SK-N-SH (cell line): ENCODE measurements around the gene IDI2. TPM values are rescaled to one million over a fixed set of nuclear protein-coding genes. Genes with fewer than 3 reads are reported as not detected.

Experiments used
- CTCF ChIA-PET: fragments of 300-600, 350-600 bp; formaldehyde crosslinking; extraction: SDS; loops from one replicate; lab custom pipeline; 2021; lab: Yijun Ruan, JAX
- POLR2A ChIA-PET: fragments of 350-600 bp; sonication (Branson Sonifier 250); formaldehyde crosslinking; extraction: SDS; loops from one replicate; lab custom pipeline; 2020; ENCODE audit warnings: antibody characterized with exemption, inconsistent platforms; lab: Yijun Ruan, JAX
- DNase-seq: peaks from one replicate; pipeline ENCODE4 v3.0.0; 2012
- H2AFZ ChIP-seq: fragments of 200-600 bp; sonication (generic); 2 replicates; pipeline ENCODE4 v1.8.1; 2016; ENCODE audit warnings: antibody characterized with exemption, mild to moderate bottlenecking, low read depth
- H3F3A ChIP-seq: fragments of 200-600 bp; sonication (generic); replicated peaks from 2 replicates; pipeline ENCODE3; 2016; ENCODE audit warnings: antibody characterized with exemption, mild to moderate bottlenecking; ENCODE audit not compliant: insufficient read depth
- H3K27ac ChIP-seq, 2 experiments: fragments of 200-500 bp in 1 of 2; fragments of 200-600 bp in 1 of 2; sonication (Bioruptor generic) in 1 of 2; sonication (generic), shearing (Covaris generic) in 1 of 2; 2 replicates each; pipeline versions ENCODE4 v1.5.1 to v1.6.1; 2014 to 2016; ENCODE audit warnings: low read depth in 2 of 2, inconsistent platforms in 1 of 2, low read length in 1 of 2, mild to moderate bottlenecking in 1 of 2, mixed read lengths in 1 of 2
- H3K27me3 ChIP-seq: fragments of 200-600 bp; sonication (generic), shearing (Covaris generic); 2 replicates; pipeline ENCODE4 v1.6.1; 2016; ENCODE audit warnings: mixed run types; ENCODE audit not compliant: insufficient read depth
- H3K36me3 ChIP-seq, 2 experiments: fragments of 200-500 bp in 1 of 2; fragments of 200-600 bp in 1 of 2; sonication (Bioruptor generic) in 1 of 2; sonication (generic) in 1 of 2; replicated peaks in 1 of 2; 2 replicates each; pipeline versions ENCODE3 to v1.5.1; 2014 to 2016; ENCODE audit warnings: low read length in 1 of 2, mild to moderate bottlenecking in 1 of 2; ENCODE audit not compliant: insufficient read depth in 2 of 2, control insufficient read depth in 1 of 2
- H3K4me1 ChIP-seq, 2 experiments: fragments of 200-500 bp in 1 of 2; fragments of 200-600 bp in 1 of 2; sonication (Bioruptor generic) in 1 of 2; sonication (generic), shearing (Covaris generic) in 1 of 2; 2 replicates each; pipeline versions ENCODE4 v1.5.1 to v1.6.1; 2014 to 2016; ENCODE audit warnings: low read depth in 1 of 2, low read length in 1 of 2, mixed run types in 1 of 2; ENCODE audit not compliant: insufficient read depth in 2 of 2, control insufficient read depth in 1 of 2
- H3K4me2 ChIP-seq: fragments of 200-600 bp; sonication (generic), shearing (Covaris generic); 2 replicates; pipeline ENCODE4 v1.6.1; 2017; ENCODE audit warnings: mixed run types
- H3K4me3 ChIP-seq, 2 experiments: fragments of 200-500 bp in 1 of 2; fragments of 200-600 bp in 1 of 2; sonication (Bioruptor generic) in 1 of 2; sonication (generic), shearing (Covaris generic) in 1 of 2; 2 replicates each; pipeline versions ENCODE4 v1.5.1 to v1.8.1; 2014 to 2016; ENCODE audit warnings: low read depth in 2 of 2, inconsistent platforms in 1 of 2, low read length in 1 of 2, mild to moderate bottlenecking in 1 of 2, mixed read lengths in 1 of 2, moderate library complexity in 1 of 2
- H3K79me2 ChIP-seq: fragments of 200-600 bp; sonication (generic); 2 replicates; pipeline ENCODE4 v1.8.1; 2017; ENCODE audit warnings: mild to moderate bottlenecking; ENCODE audit not compliant: insufficient read depth
- H3K9ac ChIP-seq: fragments of 200-600 bp; sonication (generic); 2 replicates; pipeline ENCODE4 v1.6.1; 2017; ENCODE audit warnings: mixed run types
- H3K9me2 ChIP-seq: fragments of 200-600 bp; sonication (generic); 2 replicates; pipeline ENCODE4 v1.6.1; 2017; ENCODE audit warnings: mixed run types
- H3K9me3 ChIP-seq: fragments of 200-600 bp; sonication (generic); 2 replicates; pipeline ENCODE4 v1.6.1; 2017; ENCODE audit warnings: mixed run types, mild to moderate bottlenecking, moderate library complexity
- H4K20me1 ChIP-seq: fragments of 200-600 bp; sonication (generic); 2 replicates; pipeline ENCODE4 v1.6.1; 2017; ENCODE audit warnings: mild to moderate bottlenecking, mixed run types; ENCODE audit not compliant: insufficient read depth
- CHD2 ChIP-seq: fragments of 150-350 bp; IDR thresholded peaks from 2 replicates; pipeline ENCODE4 v1.6.1; 2018; ENCODE audit warnings: low read length; ENCODE audit not compliant: partially characterized antibody
- ELF1 ChIP-seq: IDR thresholded peaks from 2 replicates; pipeline ENCODE4 v1.4.0; 2012
- EP300 ChIP-seq, 2 experiments: IDR thresholded peaks; 2 replicates each; pipeline versions ENCODE4 v1.4.0 to v1.6.1; 2012; ENCODE audit warnings: borderline replicate concordance in 1 of 2, low read depth in 1 of 2, low read length in 1 of 2
- EZH2phosphoT487 ChIP-seq: fragments of 200-600 bp; sonication (generic); IDR thresholded peaks from 2 replicates; pipeline ENCODE4 v1.6.1; 2017; ENCODE audit warnings: low read depth, mixed run types, mild to moderate bottlenecking, antibody characterized with exemption, moderate library complexity, borderline replicate concordance
- GABPA ChIP-seq: IDR thresholded peaks from 2 replicates; pipeline ENCODE4 v1.4.0; 2012; ENCODE audit warnings: low read depth, mild to moderate bottlenecking
- MXI1 ChIP-seq: IDR thresholded peaks from 2 replicates; pipeline ENCODE4 v1.6.1; 2012; ENCODE audit warnings: mild to moderate bottlenecking, low read depth, low read length, improper control_type of control experiment
- NRF1 ChIP-seq: IDR thresholded peaks from 2 replicates; pipeline ENCODE4 v1.6.1; 2012; ENCODE audit warnings: low read depth, mild to moderate bottlenecking, low read length
- POLR2AphosphoS5 ChIP-seq: IDR thresholded peaks from 2 replicates; pipeline ENCODE4 v1.6.1; 2012; ENCODE audit warnings: low read depth, low read length
- RAD21 ChIP-seq: IDR thresholded peaks from 2 replicates; pipeline ENCODE4 v1.6.1; 2012; ENCODE audit warnings: mild to moderate bottlenecking, low read length
- RCOR1 ChIP-seq: fragments of 150-350 bp; IDR thresholded peaks from 2 replicates; pipeline ENCODE4 v1.6.1; 2017; ENCODE audit warnings: antibody characterized with exemption, low read length
- RFX5 ChIP-seq: IDR thresholded peaks from 2 replicates; pipeline ENCODE4 v1.6.1; 2012; ENCODE audit warnings: mild to moderate bottlenecking, improper control_type of control experiment, low read length
- RXRA ChIP-seq: IDR thresholded peaks from 2 replicates; pipeline ENCODE4 v1.4.0; 2012; ENCODE audit warnings: low read depth, mild to moderate bottlenecking, borderline replicate concordance
- SMC3 ChIP-seq: IDR thresholded peaks from 2 replicates; pipeline ENCODE4 v1.6.1; 2012; ENCODE audit warnings: low read depth, low read length, improper control_type of control experiment
- TAF1 ChIP-seq: IDR thresholded peaks from 2 replicates; pipeline ENCODE4 v1.6.1; 2012; ENCODE audit warnings: low read depth, mild to moderate bottlenecking, low read length, moderate library complexity, borderline replicate concordance
- USF1 ChIP-seq: IDR thresholded peaks from 2 replicates; pipeline ENCODE4 v1.4.0; 2012; ENCODE audit warnings: low read depth, borderline replicate concordance
- USF2 ChIP-seq: fragments of 150-350 bp; IDR thresholded peaks from 2 replicates; pipeline ENCODE4 v1.6.1; 2017; ENCODE audit warnings: antibody characterized with exemption, low read length, low read depth, borderline replicate concordance
- ZBTB33 ChIP-seq: IDR thresholded peaks from 2 replicates; pipeline ENCODE4 v1.4.0; 2012; ENCODE audit warnings: low read depth, borderline replicate concordance
- WGBS: methylation state at CpG from one replicate; pipeline ENCODE4 v1.1.6; 2017; ENCODE audit warnings: low lambda C conversion rate; 5-methylcytosine and 5-hydroxymethylcytosine counted together
- polyA plus RNA-seq, 3 experiments: library from polyadenylated mRNA; depleted of rRNA; stranded (reverse); fragments of >200 nt; gene quantifications; 2 replicates each; pipeline ENCODE4 v1.2.3, GENCODE V29; 2012

IDI2 gene
- polyA plus RNA-seq, 1 of the 3 experiments (the other 2 are of a cell fraction), result not detected

GRCh38 chr10:996031-996430 is 29.6 kb downstream of the IDI2 start (continued):
- TF ChIP-seq USF2 (no peak), MXI1 (no peak), RFX5 (no peak), EZH2phosphoT487 (no peak), TAF1 (no peak)

GRCh38 chr10:995559-995926 is 30.1 kb downstream of the IDI2 start:
- peaks cover 3% of the 10 kb centered on the region for H3F3A ChIP-seq
- peaks cover 96% of the 10 kb centered on the region for H3K79me2 ChIP-seq
- H2AFZ ChIP-seq, result no peak overlapping the region
- H3K36me3 ChIP-seq, result peaks cover 76 to 84% of the 10 kb centered on the region in 2 experiments
- no peak overlapping the region for H3K4me2 ChIP-seq
- WGBS, result 94% methylated on average over 7 of the region's 7 CpGs
- no peaks in the 10 kb centered on the region for H3K9me3 ChIP-seq
- H3K4me3 ChIP-seq, result no peak overlapping the region
- peaks cover 45% of the 10 kb centered on the region for H4K20me1 ChIP-seq
- ChIA-PET CTCF (no interaction called here), POLR2A (no interaction called here)
- H3K4me1 ChIP-seq, result peaks cover 0 to 9% of the 10 kb centered on the region in 2 experiments; a peak in 1 of 4 replicates
- TF ChIP-seq USF2, result no peak
- no peaks in the 10 kb centered on the region for H3K9me2 ChIP-seq
- no peaks in the 10 kb centered on the region for H3K27me3 ChIP-seq
- H3K27ac ChIP-seq, result no peak overlapping the region
- H3K9ac ChIP-seq, result no peak overlapping the region
- DNase-seq, result no peak

GRCh38 chr10:994836-995558 is 30.7 kb downstream of the IDI2 start:
- peaks cover 97% of the 10 kb centered on the region for H3K79me2 ChIP-seq
- no peaks in the 10 kb centered on the region for H3K9me2 ChIP-seq
- H3K36me3 ChIP-seq, result peaks cover 73 to 83% of the 10 kb centered on the region in 2 experiments
- H3K4me1 ChIP-seq, result peaks cover 0 to 9% of the 10 kb centered on the region in 2 experiments; a peak in 1 of 4 replicates
- H3K4me3 ChIP-seq, result no peak overlapping the region
- CTCF ChIA-PET, result no interaction called here
- no peak for DNase-seq
- 92% methylated on average over 6 of the region's 6 CpGs for WGBS
- no peaks in the 10 kb centered on the region for H3K27me3 ChIP-seq
- H3K27ac ChIP-seq, result no peak overlapping the region
- peaks cover 51% of the 10 kb centered on the region for H4K20me1 ChIP-seq
- POLR2A ChIA-PET, result no interaction called here
- H3K9ac ChIP-seq, result no peak overlapping the region
- no peaks in the 10 kb centered on the region for H3K9me3 ChIP-seq
- peaks cover 3% of the 10 kb centered on the region for H3F3A ChIP-seq
- no peak overlapping the region for H2AFZ ChIP-seq
- TF ChIP-seq ZBTB33, result no peak
- TF ChIP-seq POLR2AphosphoS5, result no peak
- TF ChIP-seq MXI1, result no peak
- no peak for TF ChIP-seq CHD2
- TF ChIP-seq EP300 (IDR thresholded peaks at IDR 0.05; ENCODE audit: borderline replicate concordance in 1 of 2, low read depth in 1 of 2, low read length in 1 of 2), result no peak
- no peak for TF ChIP-seq RCOR1
- no peak for TF ChIP-seq RXRA
- TF ChIP-seq ELF1, result no peak
- TF ChIP-seq SMC3, result no peak
- TF ChIP-seq RAD21, result no peak
- TF ChIP-seq NRF1, result no peak
- no peak for TF ChIP-seq GABPA
- TF ChIP-seq USF1, result no peak
- no peak overlapping the region for H3K4me2 ChIP-seq
